GOT3 (cell line): ENCODE results near the gene COX10.
"Not testable (repeated sequence)": the region's sequence is repeated elsewhere in the genome, so short reads cannot be mapped to it uniquely, and the experiment has no call there.

Source experiments
- DNase-seq: peaks from one replicate; lab custom pipeline; 2025; ENCODE audit warnings: mixed read lengths; lab: John Stamatoyannopoulos, UW

The COX10 gene

DNA sequence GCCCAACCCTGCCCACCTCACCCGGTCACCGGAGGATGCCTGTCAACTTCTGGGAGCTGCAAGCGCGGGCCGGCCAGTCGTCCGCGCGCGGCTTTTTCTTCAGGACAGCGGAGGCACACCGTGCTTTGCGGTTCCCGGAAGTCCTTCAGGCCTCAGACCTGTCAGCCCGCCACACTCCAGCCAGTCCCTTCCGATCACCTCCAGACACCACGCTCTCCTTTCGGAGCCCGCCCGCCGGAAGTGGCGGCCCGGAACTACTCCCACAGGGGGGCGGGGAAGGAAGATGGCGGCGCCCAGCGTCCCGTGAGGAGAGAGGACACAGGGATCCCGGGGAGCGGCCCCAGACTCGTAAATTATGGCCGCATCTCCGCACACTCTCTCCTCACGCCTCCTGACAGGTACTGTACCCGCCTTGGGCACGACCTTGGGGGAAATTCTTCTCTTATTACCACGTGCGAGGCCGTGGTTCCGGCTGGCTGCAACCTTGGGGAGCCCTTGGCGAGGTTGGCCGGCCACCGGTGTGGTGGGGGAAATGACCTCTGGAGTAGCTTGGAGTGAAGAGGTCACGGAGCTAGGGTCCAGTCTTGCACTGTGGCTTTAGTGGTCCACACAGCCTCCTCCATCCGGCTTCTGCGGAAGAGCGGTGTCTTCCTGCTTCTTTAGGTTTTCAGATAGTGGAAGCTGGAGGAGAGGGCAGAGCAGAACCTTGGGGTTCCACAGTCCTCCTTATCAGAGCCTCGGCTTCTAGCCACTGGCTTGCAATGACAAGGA, at the start of gene COX10:
TSS of gene COX10 (plus strand) at position 254 of the 771 bp plus-strand sequence. CDS start at position 356, 102 bp downstream.
- DNase-seq = peak; percentile 50

- DNase-seq = not testable (repeated sequence)
Observed at GRCh38 chr17:14021651-14022294, 47.5 kb upstream of the COX10 start.

DNA sequence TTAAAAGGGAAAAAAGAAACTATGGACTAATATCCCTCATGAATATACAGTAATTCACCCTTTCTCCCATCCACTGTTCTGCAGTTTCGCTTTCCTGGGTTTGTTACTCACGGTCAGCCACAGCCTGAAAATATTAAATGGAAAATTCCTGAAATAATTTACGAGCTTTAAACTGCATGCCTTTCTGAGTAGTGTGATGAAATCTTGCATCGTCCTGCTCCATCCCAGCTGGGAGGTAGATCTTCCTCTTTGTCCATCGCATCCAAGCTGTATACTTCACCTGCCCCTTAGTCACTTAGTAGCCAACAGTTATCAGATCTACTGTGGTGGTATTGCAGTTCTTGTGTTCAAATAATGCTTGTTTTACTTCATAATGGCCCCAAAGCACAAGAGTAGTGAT, 39.5 kb upstream of the COX10 start:
- not testable (repeated sequence) for DNase-seq

GRCh38 chr17:14032234-14032633, 37.1 kb upstream of the COX10 start:
- DNase-seq = no peak

- no peak for DNase-seq
Observed at GRCh38 chr17:14033166-14033565, 36.1 kb upstream of the COX10 start.

DNA sequence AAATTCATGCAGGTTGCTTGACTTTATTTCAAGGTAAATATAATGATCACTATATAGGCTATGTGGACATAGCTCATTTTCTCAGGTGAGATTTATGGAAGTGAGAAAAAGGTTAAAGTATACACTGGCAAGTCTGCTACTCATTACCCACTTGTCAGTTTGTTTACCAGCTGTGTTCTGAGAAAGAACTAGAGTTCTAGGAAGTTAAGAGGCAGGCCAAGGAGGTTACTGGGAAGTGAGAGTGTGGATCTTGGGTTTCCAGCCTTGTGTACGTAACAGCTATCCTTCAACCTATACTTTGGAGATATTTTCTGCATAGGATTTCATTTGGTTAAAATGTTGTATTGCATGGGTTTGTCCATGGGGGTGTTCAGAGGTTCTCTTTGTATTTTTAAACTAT, 31.9 kb upstream of the COX10 start:
- DNase-seq = no peak

DNA sequence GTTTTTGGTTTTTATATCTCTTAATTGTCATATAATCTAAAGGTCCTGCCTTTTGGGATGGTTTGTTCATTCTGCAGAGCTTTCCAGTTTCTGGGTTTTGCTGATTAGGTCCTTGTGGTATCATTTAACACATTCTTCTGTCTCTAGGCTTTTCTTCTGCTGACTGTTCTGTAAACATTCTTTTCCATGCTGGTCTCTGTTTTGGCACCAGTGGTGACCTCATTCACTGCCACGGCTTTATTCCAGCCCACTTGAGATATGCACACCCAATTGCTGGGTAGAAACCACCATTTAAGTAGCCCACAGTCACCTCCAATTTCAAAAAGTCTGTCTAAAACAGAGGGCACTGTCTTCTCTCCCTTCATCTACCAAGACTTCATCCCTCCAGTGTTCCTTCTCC, 31.1 kb upstream of the COX10 start:
- DNase-seq = no peak

DNA sequence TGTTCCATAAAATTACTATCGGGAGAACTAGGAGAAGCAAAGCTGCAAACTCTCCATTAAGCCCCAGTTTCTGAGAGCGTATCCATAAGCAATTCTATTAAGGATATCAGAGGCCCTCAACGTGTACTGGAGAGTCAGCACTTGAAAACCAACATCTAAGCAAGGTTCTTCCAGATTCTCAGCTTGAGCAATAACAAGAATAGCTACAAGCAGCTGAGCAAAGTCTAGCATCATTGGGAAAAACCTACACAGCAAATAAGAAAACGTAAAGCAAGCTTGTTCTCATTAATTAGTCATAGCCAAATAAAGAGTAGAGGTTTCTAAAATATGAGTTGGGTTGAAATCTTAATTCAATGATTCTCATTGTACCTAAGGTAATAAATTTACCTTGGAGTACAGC, 26.9 kb upstream of the COX10 start:
- no peak for DNase-seq

GRCh38 chr17:14044702-14045101, 24.6 kb upstream of the COX10 start:
- DNase-seq = no peak

- DNase-seq = no peak
Observed at GRCh38 chr17:14046978-14047377, 22.3 kb upstream of the COX10 start.

- DNase-seq = no peak
Observed at GRCh38 chr17:14047591-14047990, 21.7 kb upstream of the COX10 start.

GRCh38 chr17:14048169-14048568, 21.1 kb upstream of the COX10 start:
- no peak for DNase-seq

GRCh38 chr17:14050616-14051015, 18.7 kb upstream of the COX10 start:
- DNase-seq = no peak

DNA sequence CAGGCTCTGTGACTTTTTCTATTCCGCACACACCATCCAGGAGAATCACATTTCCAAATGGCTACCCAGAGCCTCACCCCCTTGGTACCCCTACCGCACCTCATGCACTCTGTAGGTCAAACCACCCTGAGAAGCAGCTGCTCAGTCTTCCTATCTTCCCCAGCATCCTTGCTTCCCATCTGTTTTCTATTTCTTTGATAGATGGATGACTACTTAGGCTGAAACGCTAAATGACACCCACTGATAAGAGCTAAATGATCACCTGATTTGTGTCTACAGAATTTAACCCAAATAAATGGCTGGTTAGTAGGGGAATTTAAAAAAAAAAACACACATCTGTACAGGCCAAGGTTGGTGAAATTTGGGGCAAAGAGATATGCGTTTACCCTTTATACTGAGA, 17.6 kb upstream of the COX10 start:
- no peak for DNase-seq

DNA sequence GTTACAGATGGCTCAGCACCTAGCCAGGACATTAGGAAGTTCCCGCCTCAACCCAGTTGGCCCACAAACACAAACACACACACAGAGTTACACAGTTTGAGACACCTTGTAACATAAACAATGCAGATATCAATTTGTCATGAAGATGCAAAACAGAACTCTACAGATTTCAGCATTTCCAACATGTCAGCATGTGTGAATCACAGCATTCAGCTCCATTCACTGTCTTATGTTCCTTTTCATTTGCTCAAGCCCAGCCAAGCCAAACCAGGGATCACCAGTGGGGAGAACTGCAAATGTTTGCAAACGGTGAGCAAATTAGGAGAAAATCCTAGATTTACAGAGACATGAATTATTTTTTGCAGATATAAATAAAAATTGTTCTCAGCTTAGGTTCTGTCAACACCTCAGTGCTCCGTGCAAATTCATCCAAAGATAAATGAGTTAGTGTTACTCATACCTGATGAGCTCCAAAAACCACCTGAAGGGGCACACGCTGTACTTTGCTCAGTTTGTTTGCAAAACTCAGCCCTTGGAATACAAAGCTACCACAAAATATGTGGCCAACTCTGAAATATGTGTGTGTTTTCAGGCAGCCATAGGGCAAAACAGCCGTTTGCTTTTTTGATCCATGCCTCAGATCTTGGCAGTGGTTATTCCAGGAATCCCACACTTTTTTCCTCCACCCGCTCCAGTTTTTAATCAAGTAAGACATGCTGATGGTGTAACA, 16.3 kb upstream of the COX10 start:
- DNase-seq = no peak

- DNase-seq = no peak
Observed at GRCh38 chr17:14057591-14057990, 11.7 kb upstream of the COX10 start.

DNA sequence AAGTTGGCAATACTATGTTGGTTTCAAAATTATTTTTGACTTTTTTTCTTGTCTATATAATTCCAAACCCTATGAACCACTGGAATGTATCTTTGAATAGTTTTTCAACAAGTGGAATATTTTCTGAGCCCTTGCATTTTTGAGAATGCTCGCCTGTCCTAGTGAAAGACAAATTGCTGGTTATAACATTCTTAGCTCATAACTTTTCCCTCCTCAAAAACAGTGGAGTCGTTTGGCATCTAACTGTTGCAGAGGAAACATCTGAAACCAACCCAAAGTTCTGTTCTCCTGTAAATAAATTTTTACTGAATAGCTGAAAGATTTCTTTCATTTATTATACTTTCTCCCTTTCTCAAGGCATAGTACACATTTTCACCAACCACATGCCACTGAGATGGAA, 11.3 kb upstream of the COX10 start:
- no peak for DNase-seq

DNA sequence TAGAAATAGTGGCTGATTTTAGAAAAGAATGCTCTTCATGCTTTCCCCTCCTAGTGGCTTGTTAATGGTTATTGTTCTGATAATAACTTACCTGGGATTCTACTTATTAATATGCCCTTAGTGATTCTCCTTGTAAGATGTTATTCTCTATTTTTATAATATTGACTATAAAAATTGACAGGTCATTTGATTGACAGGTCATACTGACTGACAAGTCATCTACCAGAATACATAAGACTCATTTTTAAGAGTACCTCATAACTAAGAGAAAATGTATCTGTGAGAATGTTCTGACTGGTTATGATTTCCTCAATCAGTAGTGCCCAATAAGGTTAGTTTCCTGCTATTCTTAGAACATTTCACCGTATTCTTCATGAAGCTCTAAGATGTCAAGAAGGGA, 8.6 kb upstream of the COX10 start:
- DNase-seq = no peak

DNA sequence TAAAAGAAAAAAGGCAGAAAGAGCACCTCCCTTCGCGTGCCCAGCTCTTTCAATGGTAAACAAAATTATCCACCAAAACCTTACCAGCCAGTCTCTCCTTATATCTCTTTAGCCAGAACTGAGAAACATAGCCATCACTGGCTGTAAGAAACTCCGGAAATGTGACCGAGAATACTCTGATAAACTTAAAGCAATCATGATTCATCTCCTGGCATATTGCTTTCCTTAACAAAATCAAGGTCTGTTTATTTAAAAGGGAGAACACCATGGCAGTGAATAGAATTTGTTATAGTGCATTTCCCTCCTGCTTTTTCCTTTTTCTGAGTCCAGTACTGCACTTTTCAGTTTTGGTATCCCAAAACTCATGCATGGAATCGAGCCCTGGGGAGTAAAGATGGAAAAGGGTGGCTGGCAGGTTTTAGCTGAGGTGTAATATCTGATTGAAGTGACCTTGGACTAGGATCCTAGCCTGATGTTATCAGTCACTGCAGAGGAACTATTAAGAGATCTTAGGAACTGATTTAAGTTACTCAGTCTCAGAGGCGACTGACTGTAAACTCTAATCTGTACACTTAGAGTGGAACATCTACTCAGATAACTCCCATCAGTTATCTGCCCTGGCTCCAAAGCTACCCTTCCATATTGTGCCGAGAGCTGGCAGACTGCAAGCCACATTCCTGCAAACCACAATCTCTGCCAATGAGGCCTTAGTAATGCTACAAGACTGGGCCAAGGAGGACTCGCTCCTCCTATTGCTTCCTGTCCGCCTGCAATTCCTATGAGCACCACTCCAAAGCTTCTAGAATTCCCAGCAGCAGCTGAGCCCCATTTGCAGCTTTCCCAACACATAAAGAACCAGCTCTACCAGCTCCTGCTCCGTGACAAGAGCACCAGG, 7.4 kb upstream of the COX10 start:
- peak; percentile 17 for DNase-seq

DNA sequence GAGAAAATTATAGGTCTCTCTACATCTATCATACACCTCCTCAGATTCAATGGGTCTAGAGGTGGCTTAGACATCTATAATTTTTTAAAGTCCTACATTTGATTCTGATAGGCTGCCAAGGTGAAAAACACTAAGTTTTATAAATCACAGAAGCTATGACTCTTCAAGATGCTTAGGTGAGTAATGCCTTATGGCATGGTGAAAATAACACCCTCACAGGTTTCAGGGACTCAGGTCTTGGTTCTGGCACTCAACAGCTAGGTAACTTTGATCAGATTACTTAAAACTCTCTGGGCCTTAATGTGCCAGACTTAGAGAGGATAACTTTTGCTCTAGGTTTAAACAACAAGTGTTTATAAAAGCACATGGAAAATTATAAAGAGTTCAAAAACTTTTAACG, 2.0 kb upstream of the COX10 start:
- no peak for DNase-seq

- no peak for DNase-seq
Observed at GRCh38 chr17:14068542-14069250, 608 bp upstream of the COX10 start.
